B cell (primary cell): ENCODE results near the gene FBLIM1. TPM values are rescaled to one million over a fixed set of nuclear protein-coding genes. Genes with fewer than 3 reads are reported as not detected.

Source experiments
- ATAC-seq: fragments of 200-7000 bp; cut with Tn5 transposase; one replicate; pipeline ENCODE4 v1.10.0; 2021; ENCODE audit warnings: low read depth, mild to moderate bottlenecking, moderate number of reproducible peaks, moderate library complexity
- CTCF ChIA-PET: fragments of 350-600 bp; sonication (Branson Sonifier 250); formaldehyde crosslinking; loops from one replicate; lab custom pipeline; 2021; ENCODE audit warnings: antibody characterized with exemption, inconsistent platforms; lab: Charles Lee
- POLR2A ChIA-PET: fragments of 350-600 bp; sonication (Branson Sonifier 250); formaldehyde crosslinking; loops from one replicate; lab custom pipeline; 2021; ENCODE audit warnings: antibody characterized with exemption; lab: Charles Lee
- DNase-seq: peaks from one replicate; pipeline ENCODE4 v3.0.0; 2013
- H2AFZ ChIP-seq: 2 replicates; pipeline ENCODE4 v1.6.1; 2012; ENCODE audit warnings: mild to moderate bottlenecking, low read depth, low read length; ENCODE audit not compliant: insufficient read depth, poor library complexity, severe bottlenecking
- H3K27ac ChIP-seq, 2 donors: 1 replicate in 1 of 2; 2 replicates in 1 of 2; pipeline ENCODE4 v1.5.1; 2012 to 2013; ENCODE audit warnings: low read length in 2 of 2, mild to moderate bottlenecking in 2 of 2, moderate library complexity in 1 of 2
- H3K27me3 ChIP-seq, 4 experiments: fragments of 200-600 bp in 1 of 4; sonication (generic) in 1 of 4; replicated peaks in 1 of 4; 1 replicate in 2 of 4; 2 replicates in 2 of 4; pipeline versions ENCODE4 v1.6.1 to v1.7.0; 2013 to 2016; ENCODE audit warnings: low read length in 3 of 4, mild to moderate bottlenecking in 2 of 4, mixed read lengths in 1 of 4, moderate library complexity in 1 of 4; ENCODE audit not compliant: insufficient read depth in 4 of 4, control insufficient read depth in 3 of 4; ENCODE audit errors: control extremely low read depth in 1 of 4
- H3K36me3 ChIP-seq, 2 experiments: replicated peaks in 1 of 2; 1 replicate in 1 of 2; 2 replicates in 1 of 2; pipeline versions ENCODE4 v1.6.1 to v1.7.1; 2013; ENCODE audit warnings: low read length in 1 of 2; ENCODE audit not compliant: insufficient read depth in 2 of 2, control insufficient read depth in 1 of 2; ENCODE audit errors: control extremely low read depth in 1 of 2, extremely low read depth in 1 of 2
- H3K4me1 ChIP-seq, 2 donors: fragments of 200-600 bp in 1 of 2; sonication (generic) in 1 of 2; 1 replicate in 1 of 2; 2 replicates in 1 of 2; pipeline versions ENCODE4 v1.5.1 to v1.6.1; 2013 to 2017; ENCODE audit warnings: low read length in 2 of 2; ENCODE audit not compliant: control insufficient read depth in 2 of 2, insufficient read depth in 2 of 2
- H3K4me2 ChIP-seq: replicated peaks from 2 replicates; pipeline ENCODE3; 2012; ENCODE audit warnings: mild to moderate bottlenecking, low read depth, low read length; ENCODE audit not compliant: poor library complexity, severe bottlenecking
- H3K4me3 ChIP-seq, 5 experiments: fragments of 200-600 bp in 1 of 5; sonication (generic) in 1 of 5; 1 replicate in 3 of 5; 2 replicates in 2 of 5; pipeline versions ENCODE4 v1.5.1 to v1.7.0; 2011 to 2016; ENCODE audit warnings: low read length in 4 of 5, mild to moderate bottlenecking in 4 of 5, low read depth in 2 of 5, control low read depth in 1 of 5, moderate library complexity in 1 of 5; ENCODE audit not compliant: insufficient read depth in 1 of 5; ENCODE audit errors: control extremely low read depth in 1 of 5, extremely low read depth in 1 of 5
- H3K79me2 ChIP-seq: fragments of 200-600 bp; sonication (generic); one replicate; pipeline ENCODE4 v1.6.0; 2016; ENCODE audit warnings: low read length; ENCODE audit not compliant: control insufficient read depth, insufficient read depth
- H3K9ac ChIP-seq: fragments of 200-600 bp; sonication (generic); 2 replicates; pipeline ENCODE4 v1.6.1; 2017; ENCODE audit warnings: mild to moderate bottlenecking, low read length, moderate library complexity
- H3K9me3 ChIP-seq, 3 donors: one replicate each; pipeline versions ENCODE4 v1.6.1 to v1.7.1; 2013; ENCODE audit warnings: low read length in 2 of 3; ENCODE audit not compliant: control insufficient read depth in 2 of 3, insufficient read depth in 1 of 3; ENCODE audit errors: control extremely low read depth in 1 of 3
- H4K20me1 ChIP-seq: 2 replicates; pipeline ENCODE4 v1.6.0; 2012; ENCODE audit warnings: mild to moderate bottlenecking, low read length; ENCODE audit not compliant: insufficient read depth, control insufficient read depth, poor library complexity, severe bottlenecking
- H3K27ac Mint-ChIP-seq: one replicate; pipeline ENCODE4 v1.8.0; 2021; ENCODE audit warnings: mixed read lengths
- H3K27me3 Mint-ChIP-seq: one replicate; pipeline ENCODE4 v1.8.0; 2021; ENCODE audit warnings: mixed read lengths
- H3K4me1 Mint-ChIP-seq: one replicate; pipeline ENCODE4 v1.8.0; 2021; ENCODE audit warnings: mixed read lengths
- H3K4me3 Mint-ChIP-seq: one replicate; pipeline ENCODE4 v1.8.0; 2021; ENCODE audit warnings: mixed read lengths
- H3K9me3 Mint-ChIP-seq: one replicate; pipeline ENCODE4 v1.8.0; 2022; ENCODE audit warnings: mixed read lengths; ENCODE audit not compliant: insufficient read depth
- CTCF ChIP-seq: fragments of 200-600 bp; IDR thresholded peaks from one replicate; pipeline ENCODE4 v1.8.0; 2022; ENCODE audit warnings: antibody characterized with exemption, mild to moderate bottlenecking
- EZH2 ChIP-seq: IDR thresholded peaks from 2 replicates; pipeline ENCODE4 v1.6.1; 2012; ENCODE audit warnings: borderline replicate concordance, low read depth, mild to moderate bottlenecking, moderate library complexity, low read length; ENCODE audit not compliant: insufficient read depth, poor library complexity, severe bottlenecking
- WGBS: methylation state at CpG from one replicate; pipeline ENCODE4 v1.1.5; 2013; ENCODE audit warnings: missing lambda C conversion rate; ENCODE audit not compliant: insufficient coverage; 5-methylcytosine and 5-hydroxymethylcytosine counted together
- intact Hi-C: fragments of 100-400 bp; cut with micrococcal nuclease; formaldehyde crosslinking; loops from one replicate; pipeline ENCODE4 v1.10.0; 2022
- polyA plus RNA-seq: library from polyadenylated mRNA; depleted of rRNA; stranded (reverse); fragments of >200 nt; gene quantifications from 2 replicates; pipeline ENCODE4 v1.2.3, GENCODE V29; 2012
- total RNA-seq, 2 donors: library from RNA; stranded (reverse); fragments of 120-200 nt in 1 of 2; gene quantifications; 1 replicate in 1 of 2; 2 replicates in 1 of 2; pipeline versions ENCODE4 v1.2.3 to v1.2.4, GENCODE V29; 2013 to 2022

Gene FBLIM1
- total and polyA plus RNA-seq, 2 donors (not counting 1 experiment from before 2014, with no cell fraction given): not detected

GRCh38 chr1:15723631-15724246 is 34.9 kb upstream of the FBLIM1 start:
- Histone ChIP-seq H3K9ac (no peak overlapping the region), H4K20me1 (peaks cover 11% of the 10 kb centered on the region), H3K4me2 (no peak overlapping the region), H3K79me2 (peaks cover 4% of the 10 kb centered on the region), H2AFZ (no peak overlapping the region), H3K36me3 (peaks cover 0 to 82% of the 10 kb centered on the region in 2 experiments), H3K27me3 (no peaks in the 10 kb centered on the region), H3K4me3 (no peak overlapping the region), H3K9me3 (no peaks in the 10 kb centered on the region), H3K4me1 (no peaks in the 10 kb centered on the region), H3K27ac (no peak overlapping the region)
- intact Hi-C loops: no loop called here
- Mint-ChIP-seq H3K27me3 (no peaks in the 10 kb centered on the region), H3K9me3 (no peaks in the 10 kb centered on the region), H3K4me3 (no peak overlapping the region), H3K27ac (no peak overlapping the region), H3K4me1 (no peaks in the 10 kb centered on the region)
- DNase-seq (no peak), ATAC-seq (no peak)
- TF ChIP-seq EZH2 (no peak), CTCF (no peak)
- 87% methylated on average over 12 of the region's 20 CpGs for WGBS
- ChIA-PET CTCF (interaction anchor here (0.7 kb wide), 1 partner anchor 1812 kb away, joined by 3 read pairs; no protein-coding TSS in a partner anchor), POLR2A (interaction anchor here (0.6 to 0.7 kb wide), 2 partner anchors 155 to 266 kb away, joined by 3 to 5 read pairs; no protein-coding TSS in a partner anchor)
